ENCODE measurements around the gene TBL1XR1.
"Not testable (repeated sequence)": the region's sequence is repeated elsewhere in the genome, so short reads cannot be mapped to it uniquely, and the experiment has no call there.

DNA sequence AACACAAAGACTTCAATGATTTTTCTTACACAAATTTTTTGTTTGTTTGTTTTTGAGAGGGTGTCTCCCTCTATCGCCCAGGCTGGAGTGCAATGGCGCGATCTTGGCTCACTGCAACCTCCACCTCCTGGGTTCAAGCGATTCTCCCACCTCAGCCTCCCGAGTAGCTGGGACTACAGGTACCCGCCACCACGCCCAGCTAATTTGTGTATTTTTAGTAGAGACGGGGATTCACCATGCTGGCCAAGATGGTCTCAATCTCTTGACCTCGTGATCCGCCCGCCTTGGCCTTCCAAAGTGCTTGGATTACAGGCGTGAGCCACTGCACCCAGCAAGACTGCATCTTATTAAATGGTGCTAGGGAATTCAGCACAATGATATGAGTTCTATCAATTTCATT lies 4.0 kb downstream of the TBL1XR1 start:
- TF ChIP-seq POLR2AphosphoS5 (IDR thresholded peaks at IDR 0.05; ENCODE audit: low read depth, low read length); YY1 (IDR thresholded peaks at IDR 0.05; ENCODE audit: insufficient read depth, insufficient replicate concordance, low read depth, low read length); ZFP1 (CRISPR knock-in tag; IDR thresholded peaks at IDR 0.05); MAFG (CRISPR knock-in tag; IDR thresholded peaks at IDR 0.05); GABPB1 (CRISPR knock-in tag; IDR thresholded peaks at IDR 0.05): not testable (repeated sequence)
- TF ChIP-seq, protein P1, sequence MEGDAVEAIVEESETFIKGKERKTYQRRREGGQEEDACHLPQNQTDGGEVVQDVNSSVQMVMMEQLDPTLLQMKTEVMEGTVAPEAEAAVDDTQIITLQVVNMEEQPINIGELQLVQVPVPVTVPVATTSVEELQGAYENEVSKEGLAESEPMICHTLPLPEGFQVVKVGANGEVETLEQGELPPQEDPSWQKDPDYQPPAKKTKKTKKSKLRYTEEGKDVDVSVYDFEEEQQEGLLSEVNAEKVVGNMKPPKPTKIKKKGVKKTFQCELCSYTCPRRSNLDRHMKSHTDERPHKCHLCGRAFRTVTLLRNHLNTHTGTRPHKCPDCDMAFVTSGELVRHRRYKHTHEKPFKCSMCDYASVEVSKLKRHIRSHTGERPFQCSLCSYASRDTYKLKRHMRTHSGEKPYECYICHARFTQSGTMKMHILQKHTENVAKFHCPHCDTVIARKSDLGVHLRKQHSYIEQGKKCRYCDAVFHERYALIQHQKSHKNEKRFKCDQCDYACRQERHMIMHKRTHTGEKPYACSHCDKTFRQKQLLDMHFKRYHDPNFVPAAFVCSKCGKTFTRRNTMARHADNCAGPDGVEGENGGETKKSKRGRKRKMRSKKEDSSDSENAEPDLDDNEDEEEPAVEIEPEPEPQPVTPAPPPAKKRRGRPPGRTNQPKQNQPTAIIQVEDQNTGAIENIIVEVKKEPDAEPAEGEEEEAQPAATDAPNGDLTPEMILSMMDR (CRISPR knock-in tag; IDR thresholded peaks at IDR 0.05): not testable (repeated sequence)
- TF ChIP-seq, protein P2, sequence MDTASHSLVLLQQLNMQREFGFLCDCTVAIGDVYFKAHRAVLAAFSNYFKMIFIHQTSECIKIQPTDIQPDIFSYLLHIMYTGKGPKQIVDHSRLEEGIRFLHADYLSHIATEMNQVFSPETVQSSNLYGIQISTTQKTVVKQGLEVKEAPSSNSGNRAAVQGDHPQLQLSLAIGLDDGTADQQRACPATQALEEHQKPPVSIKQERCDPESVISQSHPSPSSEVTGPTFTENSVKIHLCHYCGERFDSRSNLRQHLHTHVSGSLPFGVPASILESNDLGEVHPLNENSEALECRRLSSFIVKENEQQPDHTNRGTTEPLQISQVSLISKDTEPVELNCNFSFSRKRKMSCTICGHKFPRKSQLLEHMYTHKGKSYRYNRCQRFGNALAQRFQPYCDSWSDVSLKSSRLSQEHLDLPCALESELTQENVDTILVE (CRISPR knock-in tag; IDR thresholded peaks at IDR 0.05): not testable (repeated sequence)
- TF ChIP-seq, protein P3, sequence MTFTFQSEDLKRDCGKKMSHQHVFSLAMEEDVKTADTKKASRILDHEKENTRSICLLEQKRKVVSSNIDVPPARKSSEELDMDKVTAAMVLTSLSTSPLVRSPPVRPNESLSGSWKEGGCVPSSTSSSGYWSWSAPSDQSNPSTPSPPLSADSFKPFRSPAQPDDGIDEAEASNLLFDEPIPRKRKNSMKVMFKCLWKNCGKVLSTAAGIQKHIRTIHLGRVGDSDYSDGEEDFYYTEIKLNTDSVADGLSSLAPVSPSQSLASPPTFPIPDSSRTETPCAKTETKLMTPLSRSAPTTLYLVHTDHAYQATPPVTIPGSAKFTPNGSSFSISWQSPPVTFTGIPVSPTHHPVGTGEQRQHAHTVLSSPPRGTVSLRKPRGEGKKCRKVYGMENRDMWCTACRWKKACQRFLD (CRISPR knock-in tag; IDR thresholded peaks at IDR 0.05; ENCODE audit: borderline replicate concordance): not testable (repeated sequence)
